ENCODE data around the gene CXCL5.

GRCh38 chr4:74015126-74015780, 16.8 kb upstream of the CXCL5 start:
- TF ChIP-seq ZNF274 (IDR thresholded peaks at IDR 0.05; ENCODE audit: low read depth, low read length) (no peak), SUZ12 (IDR thresholded peaks at IDR 0.05; ENCODE audit: extremely low read depth, insufficient read depth, insufficient read length) (no peak)

All from NT2/D1 (cell line).